Measurements from ENCODE around the gene PARP2.

GRCh38 chr14:20346713-20347112 lies 3.3 kb downstream of the PARP2 start:
- TF ChIP-seq, protein P1, sequence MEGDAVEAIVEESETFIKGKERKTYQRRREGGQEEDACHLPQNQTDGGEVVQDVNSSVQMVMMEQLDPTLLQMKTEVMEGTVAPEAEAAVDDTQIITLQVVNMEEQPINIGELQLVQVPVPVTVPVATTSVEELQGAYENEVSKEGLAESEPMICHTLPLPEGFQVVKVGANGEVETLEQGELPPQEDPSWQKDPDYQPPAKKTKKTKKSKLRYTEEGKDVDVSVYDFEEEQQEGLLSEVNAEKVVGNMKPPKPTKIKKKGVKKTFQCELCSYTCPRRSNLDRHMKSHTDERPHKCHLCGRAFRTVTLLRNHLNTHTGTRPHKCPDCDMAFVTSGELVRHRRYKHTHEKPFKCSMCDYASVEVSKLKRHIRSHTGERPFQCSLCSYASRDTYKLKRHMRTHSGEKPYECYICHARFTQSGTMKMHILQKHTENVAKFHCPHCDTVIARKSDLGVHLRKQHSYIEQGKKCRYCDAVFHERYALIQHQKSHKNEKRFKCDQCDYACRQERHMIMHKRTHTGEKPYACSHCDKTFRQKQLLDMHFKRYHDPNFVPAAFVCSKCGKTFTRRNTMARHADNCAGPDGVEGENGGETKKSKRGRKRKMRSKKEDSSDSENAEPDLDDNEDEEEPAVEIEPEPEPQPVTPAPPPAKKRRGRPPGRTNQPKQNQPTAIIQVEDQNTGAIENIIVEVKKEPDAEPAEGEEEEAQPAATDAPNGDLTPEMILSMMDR (IDR thresholded peaks at IDR 0.05; ENCODE audit: extremely low read depth in 1 of 2, insufficient read depth in 1 of 2, low read depth in 1 of 2, low read length in 2 of 2), result no peak
- TF ChIP-seq POLR2A (IDR thresholded peaks at IDR 0.05; ENCODE audit: low read depth, low read length) (no peak), POLR2AphosphoS5 (IDR thresholded peaks at IDR 0.05; ENCODE audit: insufficient read depth, low read depth, low read length) (no peak), JUN (IDR thresholded peaks at IDR 0.05; ENCODE audit: borderline replicate concordance, insufficient read depth, insufficient read length, low read depth) (no peak), EZH2 (IDR thresholded peaks at IDR 0.05; ENCODE audit: borderline replicate concordance, low read depth, low read length, severe bottlenecking) (no peak), MYC (IDR thresholded peaks at IDR 0.05; ENCODE audit: low read depth, low read length) (no peak), FOS (IDR thresholded peaks at IDR 0.05; ENCODE audit: borderline replicate concordance, insufficient read depth, low read length) (no peak), GATA2 (IDR thresholded peaks at IDR 0.05; ENCODE audit: insufficient read depth, insufficient read length, low read depth, low read length) (no peak)
- TF ChIP-seq, protein P2, sequence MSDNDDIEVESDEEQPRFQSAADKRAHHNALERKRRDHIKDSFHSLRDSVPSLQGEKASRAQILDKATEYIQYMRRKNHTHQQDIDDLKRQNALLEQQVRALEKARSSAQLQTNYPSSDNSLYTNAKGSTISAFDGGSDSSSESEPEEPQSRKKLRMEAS (IDR thresholded peaks at IDR 0.05; ENCODE audit: insufficient read depth, insufficient read length), result no peak
